GM18499 (cell line): Measurements from ENCODE around the gene TCEA3.

Experiments
- ATAC-seq: cut with Tn5 transposase; IDR thresholded peaks from one replicate; pipeline ENCODE4 v1.9.1; 2021; ENCODE audit warnings: moderate number of reproducible peaks; ENCODE audit not compliant: insufficient read depth, unreplicated experiment

The TCEA3 gene

GRCh38 chr1:23448846-23449245, 24.3 kb upstream of the TCEA3 start:
- ATAC-seq = no peak

- no peak for ATAC-seq
These were observed 22.2 kb upstream of the TCEA3 start for GRCh38 chr1:23446661-23447310.

DNA sequence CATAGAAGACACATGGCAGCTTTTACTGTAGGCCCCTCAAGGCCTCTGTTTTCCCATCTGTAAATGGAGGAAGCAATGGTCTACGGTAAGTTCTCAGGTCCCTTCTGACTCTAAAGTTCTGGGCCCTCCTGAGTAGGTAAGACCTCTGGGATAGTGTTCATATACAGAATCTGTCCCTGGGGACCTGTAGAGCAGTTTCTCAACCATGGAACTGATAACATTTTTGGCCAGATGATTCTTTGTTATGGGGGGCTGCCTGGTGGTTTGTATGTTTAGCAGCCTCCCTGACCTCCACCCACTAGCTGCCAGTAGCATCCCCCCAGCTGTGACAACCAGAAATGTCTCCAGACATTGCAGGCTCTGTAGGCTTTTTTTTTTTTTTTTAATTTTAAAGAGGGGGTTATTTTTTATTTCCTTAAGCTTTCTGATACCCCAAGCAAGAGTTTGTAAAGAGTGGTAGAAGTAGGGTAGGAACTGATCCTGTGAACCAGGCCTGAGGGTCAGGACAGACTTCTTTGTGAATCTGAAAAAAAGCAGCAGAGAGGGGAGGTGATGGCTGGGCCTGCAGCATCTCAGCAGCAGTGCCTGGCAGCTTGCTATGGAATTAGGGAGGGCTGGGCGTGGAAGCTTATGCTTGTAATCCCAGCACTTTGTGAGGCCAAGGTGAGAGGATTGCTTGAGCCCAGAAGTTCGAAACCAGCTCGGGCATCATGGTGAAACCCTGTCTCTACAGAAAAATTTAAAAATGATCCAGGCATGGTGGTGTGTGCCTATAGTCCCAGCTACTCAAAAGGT, 20.2 kb upstream of the TCEA3 start:
- ATAC-seq = no peak

- ATAC-seq = no peak
These were observed 19.6 kb upstream of the TCEA3 start for GRCh38 chr1:23444104-23444533.

- ATAC-seq = no peak
These were observed 18.2 kb upstream of the TCEA3 start for GRCh38 chr1:23442751-23443150.

DNA sequence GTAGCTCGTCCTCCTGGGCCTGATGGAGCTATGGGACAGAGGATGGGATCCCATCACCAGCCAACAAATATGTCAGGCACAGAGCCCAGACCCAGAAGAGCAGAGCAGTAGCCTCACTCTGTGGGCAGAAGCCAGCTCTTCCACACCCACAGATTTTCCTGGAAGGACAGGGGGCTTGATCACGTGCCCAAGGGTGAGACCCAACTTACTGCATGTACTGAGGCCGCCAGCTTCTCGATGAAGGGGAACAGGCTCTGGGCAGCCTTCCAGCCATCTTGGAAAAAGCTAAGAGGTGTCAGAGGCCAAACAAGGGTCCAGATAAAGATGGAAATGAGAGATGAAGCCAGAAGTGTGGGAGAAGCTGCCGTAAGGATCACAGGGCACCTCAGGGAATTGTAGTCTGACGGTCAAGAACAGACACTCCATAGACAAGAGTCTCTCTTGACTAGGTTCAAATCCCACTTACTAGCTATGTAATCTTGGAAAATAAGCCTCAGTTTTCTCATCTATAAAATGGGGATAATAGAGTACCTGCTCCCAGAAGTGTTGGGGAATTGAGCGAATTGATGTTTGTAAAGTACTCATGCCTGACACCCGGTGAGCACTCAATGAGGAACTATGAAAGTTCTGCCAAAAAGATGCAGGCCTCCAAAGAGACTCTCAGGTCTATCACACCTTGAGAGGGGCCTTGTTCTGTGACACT, 17.0 kb upstream of the TCEA3 start:
- no peak for ATAC-seq

- no peak for ATAC-seq
These were observed 14.0 kb upstream of the TCEA3 start for GRCh38 chr1:23438545-23438944.

GRCh38 chr1:23437355-23437664, 12.8 kb upstream of the TCEA3 start:
- no peak for ATAC-seq

DNA sequence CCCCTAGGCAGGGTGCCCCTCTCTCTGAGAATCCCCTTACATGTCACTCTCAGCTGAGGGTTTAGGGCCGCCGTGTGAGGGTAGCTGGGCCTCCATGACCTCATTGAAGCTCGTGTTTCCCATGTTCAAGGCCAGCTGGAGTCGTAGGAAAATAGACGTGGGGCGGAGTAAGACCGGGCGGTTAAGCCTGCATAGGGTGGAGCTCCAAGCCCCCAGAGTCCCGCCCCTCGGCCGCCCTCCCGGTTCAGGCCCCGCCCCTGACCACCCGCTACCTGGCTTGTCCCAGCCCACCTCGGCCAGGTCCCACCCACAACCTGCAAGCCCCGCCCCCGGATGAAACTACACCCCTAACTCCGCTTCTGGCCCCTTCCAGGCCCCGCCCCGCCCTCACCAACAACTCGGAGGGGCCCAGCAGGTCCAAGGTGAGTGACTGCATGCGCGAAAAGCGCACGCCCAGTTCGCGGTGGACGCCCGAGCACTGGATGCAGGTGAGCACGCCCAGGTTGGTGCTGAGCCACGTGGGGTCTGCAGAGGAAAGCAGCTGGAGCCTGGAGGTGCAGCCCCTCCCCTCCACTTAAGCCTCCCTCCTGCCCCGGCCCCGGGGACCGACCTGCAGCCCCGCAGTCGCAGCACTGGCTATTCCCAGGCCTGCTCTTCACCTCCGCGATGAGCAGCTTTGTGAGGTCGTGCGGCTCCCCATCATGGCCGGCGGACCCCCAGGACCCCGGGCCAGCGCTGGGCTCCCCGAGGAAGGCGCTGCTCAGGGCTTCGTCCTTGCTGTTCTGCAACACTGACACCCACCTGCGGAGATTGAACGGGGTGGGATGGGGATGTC, 12.2 kb upstream of the TCEA3 start:
- ATAC-seq = no peak

GRCh38 chr1:23434260-23434775, 9.8 kb upstream of the TCEA3 start:
- ATAC-seq = no peak

DNA sequence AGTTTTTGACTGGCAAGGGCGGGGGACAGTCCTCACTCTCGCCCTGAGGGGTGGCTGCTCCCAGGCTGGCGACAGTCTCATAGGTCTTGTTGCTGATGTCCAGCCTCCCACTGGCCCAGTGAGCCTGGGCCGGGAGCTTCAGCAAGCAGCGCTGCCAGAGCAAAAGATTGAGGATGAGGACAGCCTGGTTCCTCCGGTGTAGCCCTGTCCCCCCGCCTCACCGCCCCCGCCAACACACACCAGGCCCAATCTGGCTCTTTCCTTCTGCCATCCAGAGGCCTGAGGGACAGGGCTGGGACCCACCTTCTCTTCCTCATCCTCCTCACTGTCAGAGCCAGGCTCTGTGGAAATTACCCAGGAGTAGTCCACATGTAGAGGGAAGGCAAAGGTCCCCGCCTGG, 8.6 kb upstream of the TCEA3 start:
- no peak for ATAC-seq

DNA sequence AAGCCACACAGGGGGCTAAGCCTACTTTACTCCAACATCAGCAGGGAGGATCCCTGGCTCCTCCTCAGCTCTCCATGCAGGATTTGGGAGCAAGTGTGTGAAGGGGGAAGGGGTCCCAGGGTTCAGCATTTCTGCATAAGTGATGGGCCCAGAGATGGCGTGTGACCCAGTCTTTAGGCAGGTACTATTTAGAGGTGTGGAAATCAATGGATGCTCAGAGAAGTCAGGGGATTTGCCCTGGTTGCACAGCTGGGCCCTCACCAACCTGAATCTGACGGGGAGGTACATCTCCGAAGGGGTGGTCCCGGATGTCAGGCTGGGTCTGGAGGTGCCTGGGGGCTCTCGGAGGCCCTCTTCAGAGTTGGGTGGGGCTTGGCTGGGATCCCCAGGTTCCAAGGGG, 6.9 kb upstream of the TCEA3 start:
- no peak for ATAC-seq

- no peak for ATAC-seq
These were observed 6.3 kb upstream of the TCEA3 start for GRCh38 chr1:23430803-23431202.

GRCh38 chr1:23428136-23428905, 3.8 kb upstream of the TCEA3 start:
- ATAC-seq = no peak

DNA sequence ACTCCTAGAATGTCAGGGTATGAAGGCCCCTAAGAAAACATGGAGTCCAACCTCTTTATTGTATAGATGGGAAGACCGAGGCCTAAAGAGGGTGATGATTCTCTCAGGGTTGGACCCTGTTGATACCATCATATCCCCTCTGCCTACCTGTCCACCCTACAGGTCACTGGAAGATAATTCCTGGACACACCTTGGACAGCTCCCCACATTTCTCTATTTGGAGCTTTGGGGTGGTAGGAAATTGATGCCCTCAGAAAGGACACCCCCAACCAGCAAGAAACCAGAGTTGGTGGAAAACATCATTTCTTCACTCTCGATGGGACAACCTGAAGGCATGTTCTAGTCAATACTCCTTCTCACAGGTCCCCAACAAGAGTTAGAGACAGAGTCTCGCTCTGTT, 3.0 kb upstream of the TCEA3 start:
- no peak for ATAC-seq

GRCh38 chr1:23426828-23427227, 2.3 kb upstream of the TCEA3 start:
- ATAC-seq = no peak

DNA sequence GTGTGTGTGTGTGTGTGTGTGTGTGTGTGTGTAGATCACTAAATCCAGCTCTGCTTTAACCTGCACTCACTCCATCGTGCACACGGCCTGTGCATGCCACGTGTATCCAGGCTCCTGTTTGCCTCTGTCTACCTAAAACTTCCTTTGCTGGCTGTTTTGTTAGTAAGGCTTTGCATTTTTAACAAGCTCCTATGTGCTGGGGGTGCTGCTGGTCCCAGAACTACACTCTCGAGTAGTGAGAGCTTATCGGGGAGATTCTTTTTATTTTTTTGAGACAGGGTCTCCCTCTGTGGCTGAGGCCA, 596 bp upstream of the TCEA3 start:
- no peak for ATAC-seq

DNA sequence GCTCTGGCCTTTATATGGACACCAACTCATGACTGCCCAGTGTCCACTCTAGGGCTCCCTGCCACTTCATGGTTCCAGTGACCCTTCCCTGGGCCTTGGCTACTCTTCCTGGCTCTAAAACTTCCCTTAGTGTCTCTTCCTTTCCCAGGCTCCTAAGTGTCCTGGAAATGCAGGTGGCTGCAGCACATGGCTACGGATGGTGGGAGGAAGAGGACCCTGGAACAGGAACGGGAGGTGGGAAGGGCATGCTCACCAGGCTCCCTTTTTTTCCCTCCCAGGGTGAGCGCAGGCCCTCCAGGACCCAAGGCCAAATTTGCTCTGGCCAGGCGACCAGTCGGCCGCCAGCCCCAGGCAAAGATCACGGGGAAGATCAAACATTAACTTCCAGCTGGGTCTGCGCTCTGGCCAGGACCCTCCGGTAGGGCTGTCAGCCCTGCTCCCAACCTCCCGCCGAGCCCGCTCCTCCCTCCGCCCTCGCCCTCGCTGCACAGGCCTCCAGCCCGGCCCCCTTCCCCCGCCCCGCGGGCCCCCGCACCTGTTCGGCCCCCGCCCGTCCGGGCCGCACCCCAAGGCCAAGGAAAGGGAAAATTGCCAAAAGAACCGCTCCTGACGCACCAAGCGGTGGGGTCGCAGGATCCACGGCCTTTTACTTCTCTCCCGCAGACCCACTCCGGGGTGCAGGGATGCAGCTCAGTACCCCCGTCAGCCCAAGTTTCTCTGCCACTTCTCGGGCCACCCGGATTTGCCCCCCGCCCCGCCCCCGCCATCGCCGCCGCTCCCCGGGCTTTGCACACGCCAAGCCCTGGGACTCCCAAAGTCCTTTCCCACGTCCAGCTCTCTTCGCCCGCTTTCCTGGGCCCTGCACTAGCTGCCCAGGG, 894 bp downstream of the TCEA3 start:
- no peak for ATAC-seq

- ATAC-seq = no peak
These were observed 1.6 kb downstream of the TCEA3 start for GRCh38 chr1:23422941-23423340.
